ENCODE measurements around the gene ARID3B. TPM values are rescaled to one million over a fixed set of nuclear protein-coding genes. Genes with fewer than 3 reads are reported as not detected.

The ARID3B gene
- total RNA-seq, 1 experiment from 2014 or later, result 68.0 TPM

- no peaks in the 10 kb centered on the region for H3K27me3 ChIP-seq (ENCODE audit: control insufficient read depth, insufficient read depth, low read length)
- peaks cover 16% of the 10 kb centered on the region for H3K36me3 ChIP-seq (replicated peaks; ENCODE audit: control insufficient read depth, insufficient read depth, low read length)
- DNase-seq, result no peak
- H3K4me3 ChIP-seq (ENCODE audit: insufficient read depth, low read depth, low read length), result no peak overlapping the region
Observed at GRCh38 chr15:74543043-74543422, 2.0 kb downstream of the ARID3B start.

- H3K4me3 ChIP-seq (ENCODE audit: insufficient read depth, low read depth, low read length), result no peak overlapping the region
- DNase-seq, result no peak
- H3K27me3 ChIP-seq (ENCODE audit: control insufficient read depth, insufficient read depth, low read length), result no peaks in the 10 kb centered on the region
- peaks cover 18% of the 10 kb centered on the region for H3K36me3 ChIP-seq (replicated peaks; ENCODE audit: control insufficient read depth, insufficient read depth, low read length)
Observed at GRCh38 chr15:74543583-74543982, 2.6 kb downstream of the ARID3B start.

GRCh38 chr15:74545086-74545485 is 4.1 kb downstream of the ARID3B start:
- Histone ChIP-seq H3K4me3 (ENCODE audit: insufficient read depth, low read depth, low read length) (no peak overlapping the region), H3K36me3 (replicated peaks; ENCODE audit: control insufficient read depth, insufficient read depth, low read length) (peaks cover 22% of the 10 kb centered on the region), H3K27me3 (ENCODE audit: control insufficient read depth, insufficient read depth, low read length) (no peaks in the 10 kb centered on the region)
- no peak for DNase-seq

- Histone ChIP-seq H3K4me3 (ENCODE audit: insufficient read depth, low read depth, low read length) (no peak overlapping the region), H3K27me3 (ENCODE audit: control insufficient read depth, insufficient read depth, low read length) (no peaks in the 10 kb centered on the region), H3K36me3 (replicated peaks; ENCODE audit: control insufficient read depth, insufficient read depth, low read length) (peaks cover 27% of the 10 kb centered on the region)
- DNase-seq, result no peak
Observed at GRCh38 chr15:74545776-74546656, 5.0 kb downstream of the ARID3B start.

- Histone ChIP-seq H3K27me3 (ENCODE audit: control insufficient read depth, insufficient read depth, low read length) (no peaks in the 10 kb centered on the region), H3K36me3 (replicated peaks; ENCODE audit: control insufficient read depth, insufficient read depth, low read length) (peaks cover 30% of the 10 kb centered on the region)
Observed at GRCh38 chr15:74547616-74548015, 6.6 kb downstream of the ARID3B start.

GRCh38 chr15:74548241-74548640 is 7.2 kb downstream of the ARID3B start:
- Histone ChIP-seq H3K27me3 (ENCODE audit: control insufficient read depth, insufficient read depth, low read length) (no peaks in the 10 kb centered on the region), H3K36me3 (replicated peaks; ENCODE audit: control insufficient read depth, insufficient read depth, low read length) (peaks cover 32% of the 10 kb centered on the region), H3K4me3 (ENCODE audit: insufficient read depth, low read depth, low read length) (no peak overlapping the region)
- no peak for DNase-seq

More at GRCh38 chr15:74547616-74548015, 6.6 kb downstream of the ARID3B start:
- DNase-seq, result no peak
- no peak overlapping the region for H3K4me3 ChIP-seq (ENCODE audit: insufficient read depth, low read depth, low read length)

- Histone ChIP-seq H3K4me3 (ENCODE audit: insufficient read depth, low read depth, low read length) (no peak overlapping the region), H3K27me3 (ENCODE audit: control insufficient read depth, insufficient read depth, low read length) (no peaks in the 10 kb centered on the region), H3K36me3 (replicated peaks; ENCODE audit: control insufficient read depth, insufficient read depth, low read length) (peaks cover 29% of the 10 kb centered on the region)
- no peak for DNase-seq
Observed at GRCh38 chr15:74549816-74550215, 8.8 kb downstream of the ARID3B start.

GRCh38 chr15:74551714-74552113 is 10.7 kb downstream of the ARID3B start:
- Histone ChIP-seq H3K36me3 (replicated peaks; ENCODE audit: control insufficient read depth, insufficient read depth, low read length) (peaks cover 15% of the 10 kb centered on the region), H3K27me3 (ENCODE audit: control insufficient read depth, insufficient read depth, low read length) (no peaks in the 10 kb centered on the region), H3K4me3 (ENCODE audit: insufficient read depth, low read depth, low read length) (no peak overlapping the region)
- DNase-seq, result no peak

- no peak for DNase-seq
- Histone ChIP-seq H3K36me3 (replicated peaks; ENCODE audit: control insufficient read depth, insufficient read depth, low read length) (peaks cover 15% of the 10 kb centered on the region), H3K27me3 (ENCODE audit: control insufficient read depth, insufficient read depth, low read length) (no peaks in the 10 kb centered on the region), H3K4me3 (ENCODE audit: insufficient read depth, low read depth, low read length) (no peak overlapping the region)
Observed at GRCh38 chr15:74552773-74553441, 11.9 kb downstream of the ARID3B start.

- peaks cover 10% of the 10 kb centered on the region for H3K36me3 ChIP-seq (replicated peaks; ENCODE audit: control insufficient read depth, insufficient read depth, low read length)
- H3K4me3 ChIP-seq (ENCODE audit: insufficient read depth, low read depth, low read length), result no peak overlapping the region
- DNase-seq, result no peak
- H3K27me3 ChIP-seq (ENCODE audit: control insufficient read depth, insufficient read depth, low read length), result no peaks in the 10 kb centered on the region
Observed at GRCh38 chr15:74555192-74555591, 14.2 kb downstream of the ARID3B start.

- DNase-seq, result no peak
- H3K27me3 ChIP-seq (ENCODE audit: control insufficient read depth, insufficient read depth, low read length), result no peaks in the 10 kb centered on the region
- no peak overlapping the region for H3K4me3 ChIP-seq (ENCODE audit: insufficient read depth, low read depth, low read length)
- no peaks in the 10 kb centered on the region; the same call in none of the 2 replicates for H3K36me3 ChIP-seq (replicated peaks; ENCODE audit: control insufficient read depth, insufficient read depth, low read length)
Observed at GRCh38 chr15:74558706-74559105, 17.7 kb downstream of the ARID3B start.

GRCh38 chr15:74563442-74563841 is 22.4 kb downstream of the ARID3B start:
- no peak for DNase-seq

GRCh38 chr15:74564182-74564581 is 23.2 kb downstream of the ARID3B start:
- DNase-seq, result no peak
- Histone ChIP-seq H3K4me3 (ENCODE audit: insufficient read depth, low read depth, low read length) (no peak overlapping the region), H3K27me3 (ENCODE audit: control insufficient read depth, insufficient read depth, low read length) (no peaks in the 10 kb centered on the region), H3K36me3 (replicated peaks; ENCODE audit: control insufficient read depth, insufficient read depth, low read length) (peaks cover 4% of the 10 kb centered on the region)

More at GRCh38 chr15:74563442-74563841, 22.4 kb downstream of the ARID3B start:
- Histone ChIP-seq H3K36me3 (replicated peaks; ENCODE audit: control insufficient read depth, insufficient read depth, low read length) (peaks cover 2% of the 10 kb centered on the region), H3K27me3 (ENCODE audit: control insufficient read depth, insufficient read depth, low read length) (no peaks in the 10 kb centered on the region), H3K4me3 (ENCODE audit: insufficient read depth, low read depth, low read length) (no peak overlapping the region)

- H3K27me3 ChIP-seq (ENCODE audit: control insufficient read depth, insufficient read depth, low read length), result no peaks in the 10 kb centered on the region
- H3K4me3 ChIP-seq (ENCODE audit: insufficient read depth, low read depth, low read length), result no peak overlapping the region
- DNase-seq, result no peak
- peaks cover 10% of the 10 kb centered on the region for H3K36me3 ChIP-seq (replicated peaks; ENCODE audit: control insufficient read depth, insufficient read depth, low read length)
Observed at GRCh38 chr15:74565381-74566085, 24.5 kb downstream of the ARID3B start.
